Suprapubic skin (tissue), 4 donors: Measurements from ENCODE around the gene DNTT. TPM values are rescaled to one million over a fixed set of nuclear protein-coding genes. Genes with fewer than 3 reads are reported as not detected.

Source experiments
- DNase-seq, 2 donors: peaks; one replicate each; pipeline ENCODE4 v3.0.0-alpha.2; 2019; ENCODE audit warnings: low spot score in 2 of 2
- H3K27ac ChIP-seq: fragments of 200-600 bp; sonication (generic); one replicate; pipeline ENCODE4 v1.5.1; 2019
- H3K27me3 ChIP-seq: fragments of 200-600 bp; sonication (generic); one replicate; pipeline ENCODE4 v1.5.1; 2019
- H3K36me3 ChIP-seq: fragments of 200-600 bp; sonication (generic); one replicate; pipeline ENCODE4 v1.5.1; 2019
- H3K4me1 ChIP-seq: fragments of 200-600 bp; sonication (generic); one replicate; pipeline ENCODE4 v1.5.1; 2019
- H3K4me3 ChIP-seq: fragments of 200-600 bp; sonication (generic); one replicate; pipeline ENCODE4 v1.5.1; 2019; ENCODE audit warnings: mild to moderate bottlenecking
- H3K9me3 ChIP-seq: fragments of 200-600 bp; sonication (generic); one replicate; pipeline ENCODE4 v1.5.1; 2019
- CTCF ChIP-seq, 2 donors: fragments of 200-600 bp in 1 of 2; fragments of 450-650 bp in 1 of 2; sonication (generic) in 1 of 2; IDR thresholded peaks; one replicate each; pipeline ENCODE4 v1.5.1; 2016 to 2019; ENCODE audit warnings: antibody characterized with exemption in 2 of 2, mild to moderate bottlenecking in 1 of 2, moderate library complexity in 1 of 2
- EP300 ChIP-seq: sonication (generic); formaldehyde crosslinking; IDR thresholded peaks from one replicate; pipeline ENCODE4 v1.6.1; 2017; ENCODE audit warnings: antibody characterized with exemption
- POLR2A ChIP-seq, 2 donors: fragments of 450-650 bp; IDR thresholded peaks; one replicate each; pipeline ENCODE4 v1.6.1; 2017; ENCODE audit warnings: antibody characterized with exemption in 2 of 2, mild to moderate bottlenecking in 2 of 2, moderate library complexity in 2 of 2
- POLR2AphosphoS5 ChIP-seq, 3 donors: sonication (generic); formaldehyde crosslinking; IDR thresholded peaks; one replicate each; pipeline ENCODE4 v1.6.1; 2017; ENCODE audit warnings: antibody characterized with exemption in 3 of 3
- WGBS: methylation state at CpG from one replicate; pipeline ENCODE4 v1.1.5; 2018; 5-methylcytosine and 5-hydroxymethylcytosine counted together
- total RNA-seq, 4 donors: library from RNA; depleted of rRNA; stranded (reverse); fragments of >200 nt; gene quantifications; one replicate each; pipeline ENCODE4 v1.1.0, GENCODE V29; 2016

DNTT gene
- total RNA-seq, 4 donors from 2014 or later = not detected

GRCh38 chr10:96266118-96266770 lies 38.0 kb upstream of the DNTT start:
- no peak overlapping the region for H3K4me3 ChIP-seq
- no peaks in the 10 kb centered on the region for H3K9me3 ChIP-seq
- no peaks in the 10 kb centered on the region for H3K27me3 ChIP-seq
- DNase-seq = no peak
- H3K4me1 ChIP-seq = peaks cover 5% of the 10 kb centered on the region
- TF ChIP-seq POLR2AphosphoS5 (IDR thresholded peaks at IDR 0.05) = no peak
- TF ChIP-seq EP300 = no peak
- no peak for TF ChIP-seq CTCF (IDR thresholded peaks at IDR 0.05)
- no peak for TF ChIP-seq POLR2A (IDR thresholded peaks at IDR 0.05)
- H3K36me3 ChIP-seq = no peaks in the 10 kb centered on the region
- no peak overlapping the region for H3K27ac ChIP-seq
- 62% methylated on average over 6 of the region's 6 CpGs for WGBS

GRCh38 chr10:96267234-96267705 lies 37.0 kb upstream of the DNTT start:
- no peaks in the 10 kb centered on the region for H3K27me3 ChIP-seq
- H3K27ac ChIP-seq = no peak overlapping the region
- H3K36me3 ChIP-seq = no peaks in the 10 kb centered on the region
- H3K4me1 ChIP-seq = peaks cover 15% of the 10 kb centered on the region
- TF ChIP-seq CTCF (IDR thresholded peaks at IDR 0.05) = no peak
- TF ChIP-seq EP300 = no peak
- no peak for TF ChIP-seq POLR2AphosphoS5 (IDR thresholded peaks at IDR 0.05)
- TF ChIP-seq POLR2A (IDR thresholded peaks at IDR 0.05) = no peak
- WGBS = 43% methylated on average over 4 of the region's 4 CpGs
- H3K4me3 ChIP-seq = no peak overlapping the region
- no peaks in the 10 kb centered on the region for H3K9me3 ChIP-seq
- no peak for DNase-seq

- peaks cover 26% of the 10 kb centered on the region for H3K4me1 ChIP-seq
- DNase-seq = no peak
- WGBS = 80% methylated on average over 2 of the region's 2 CpGs
- H3K27ac ChIP-seq = no peak overlapping the region
- H3K36me3 ChIP-seq = no peaks in the 10 kb centered on the region
- no peaks in the 10 kb centered on the region for H3K27me3 ChIP-seq
- TF ChIP-seq EP300 (no peak), CTCF (IDR thresholded peaks at IDR 0.05) (no peak), POLR2AphosphoS5 (IDR thresholded peaks at IDR 0.05) (no peak), POLR2A (IDR thresholded peaks at IDR 0.05) (no peak)
- no peak overlapping the region for H3K4me3 ChIP-seq
- no peaks in the 10 kb centered on the region for H3K9me3 ChIP-seq
Observed at GRCh38 chr10:96268341-96268909, 35.8 kb upstream of the DNTT start.

- no peak for DNase-seq
- H3K4me3 ChIP-seq = peak overlapping the region; percentile 23
- 84% methylated on average over 6 of the region's 6 CpGs for WGBS
Observed at GRCh38 chr10:96269438-96270300, 34.6 kb upstream of the DNTT start.

More at GRCh38 chr10:96269438-96270300, 34.6 kb upstream of the DNTT start:
- no peak overlapping the region for H3K27ac ChIP-seq
- H3K27me3 ChIP-seq = no peaks in the 10 kb centered on the region
- no peak for TF ChIP-seq EP300
- no peak for TF ChIP-seq POLR2A (IDR thresholded peaks at IDR 0.05)
- TF ChIP-seq POLR2AphosphoS5 (IDR thresholded peaks at IDR 0.05) = no peak
- TF ChIP-seq CTCF (IDR thresholded peaks at IDR 0.05) = no peak
- no peaks in the 10 kb centered on the region for H3K9me3 ChIP-seq
- peaks cover 27% of the 10 kb centered on the region for H3K4me1 ChIP-seq
- no peaks in the 10 kb centered on the region for H3K36me3 ChIP-seq
